H7 (cell line): Measurements from ENCODE around the gene RGN. TPM values are rescaled to one million over a fixed set of nuclear protein-coding genes. Genes with fewer than 3 reads are reported as not detected.

Experiments
- DNase-seq: peaks from one replicate; pipeline ENCODE4 v3.0.0; 2012
- H3K27me3 ChIP-seq: 2 replicates; pipeline ENCODE4 v1.6.0; 2011; ENCODE audit warnings: mild to moderate bottlenecking, low read length; ENCODE audit not compliant: control insufficient read depth, insufficient read depth
- H3K36me3 ChIP-seq: replicated peaks from 2 replicates; pipeline ENCODE4 v1.5.1; 2011; ENCODE audit warnings: low read length; ENCODE audit not compliant: control insufficient read depth, insufficient read depth
- H3K4me3 ChIP-seq: 2 replicates; pipeline ENCODE4 v1.5.1; 2011; ENCODE audit warnings: low read depth, mild to moderate bottlenecking, control low read depth, low read length, moderate library complexity; ENCODE audit not compliant: insufficient read depth
- total RNA-seq: library from RNA; depleted of rRNA; stranded (reverse); fragments of >200 nt; shearing (Covaris generic); gene quantifications from 2 replicates; pipeline ENCODE4 v1.2.3, GENCODE V29; 2014; rRNA removed

Gene RGN
- 0.31 TPM in 1 of 2 replicates, not detected in the other for total RNA-seq

- H3K4me3 ChIP-seq: peak within 1 kb of the TSS; percentile 33; the same call in 1 of the 2 replicates
- DNase-seq: peak; percentile 65
- no peaks in the 10 kb centered on the region for H3K27me3 ChIP-seq
- H3K36me3 ChIP-seq: no peaks in the 10 kb centered on the region
These were observed at the start of gene RGN for GRCh38 chrX:47078129-47079043. TSS of gene RGN (plus strand) at chrX:47078443. CDS start at chrX:47081145, 2,702 bp downstream.

- H3K36me3 ChIP-seq: 0 out of 2 replicates have a peak, but pooled peaks cover 1% of the 10 kb centered on the region
- peak; percentile 40 for DNase-seq
- H3K4me3 ChIP-seq: no peak overlapping the region
- no peaks in the 10 kb centered on the region for H3K27me3 ChIP-seq
These were observed 47.9 kb upstream of the RGN start for GRCh38 chrX:47030339-47030738.

GRCh38 chrX:47047989-47048388 lies 30.3 kb upstream of the RGN start:
- no peak for DNase-seq
- no peak overlapping the region for H3K4me3 ChIP-seq
- H3K27me3 ChIP-seq: no peaks in the 10 kb centered on the region
- no peaks in the 10 kb centered on the region for H3K36me3 ChIP-seq

GRCh38 chrX:47059142-47059874 lies 18.9 kb upstream of the RGN start:
- Histone ChIP-seq H3K36me3 (no peaks in the 10 kb centered on the region), H3K4me3 (no peak overlapping the region), H3K27me3 (no peaks in the 10 kb centered on the region)
- DNase-seq: no peak

GRCh38 chrX:47060708-47061107 lies 17.5 kb upstream of the RGN start:
- Histone ChIP-seq H3K36me3 (no peaks in the 10 kb centered on the region), H3K4me3 (no peak overlapping the region), H3K27me3 (no peaks in the 10 kb centered on the region)
- DNase-seq: no peak

GRCh38 chrX:47061238-47061919 lies 16.9 kb upstream of the RGN start:
- Histone ChIP-seq H3K4me3 (no peak overlapping the region), H3K36me3 (no peaks in the 10 kb centered on the region)

DNA sequence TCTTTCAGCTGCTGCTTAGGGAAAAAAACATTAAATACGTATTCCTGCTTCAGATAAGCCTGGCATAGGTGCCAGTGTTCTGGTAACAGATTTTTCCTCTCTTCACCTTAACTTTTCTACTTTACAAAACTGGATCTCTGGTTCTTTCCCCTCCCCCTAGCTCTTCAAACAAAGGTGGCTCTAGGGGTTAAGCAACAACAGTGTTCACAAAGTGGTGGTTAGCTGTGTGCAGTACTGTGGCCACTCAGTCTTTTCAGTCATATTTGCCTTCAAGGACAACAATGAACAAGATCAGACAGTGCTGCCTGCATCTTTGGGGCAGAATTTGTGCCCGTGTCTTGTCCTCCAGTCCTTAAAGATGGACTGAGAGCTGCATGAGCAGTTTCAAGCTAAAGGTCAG lies 15.1 kb upstream of the RGN start:
- no peaks in the 10 kb centered on the region for H3K36me3 ChIP-seq
- no peaks in the 10 kb centered on the region for H3K27me3 ChIP-seq
- H3K4me3 ChIP-seq: no peak overlapping the region
- no peak for DNase-seq

More at GRCh38 chrX:47061238-47061919, 16.9 kb upstream of the RGN start:
- no peak for DNase-seq
- H3K27me3 ChIP-seq: no peaks in the 10 kb centered on the region

DNA sequence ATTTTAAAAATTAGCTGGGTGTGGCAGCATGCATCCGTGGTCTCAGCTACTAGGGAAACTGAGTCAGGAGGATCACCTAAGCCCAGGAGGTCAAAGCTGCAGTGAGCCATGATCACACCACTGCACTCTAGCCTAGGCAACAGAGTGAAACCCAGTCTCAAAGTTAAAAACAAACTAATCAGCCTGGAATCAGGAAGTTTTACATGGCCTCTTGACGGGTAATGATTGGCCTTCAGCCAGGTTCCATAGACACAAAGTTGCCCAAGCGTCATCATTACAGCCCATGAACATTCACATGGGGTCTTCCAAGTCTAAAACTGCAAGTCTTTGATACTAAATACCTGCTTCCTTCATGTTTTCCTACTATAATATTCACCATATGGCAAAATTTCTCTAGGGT lies 10.0 kb upstream of the RGN start:
- Histone ChIP-seq H3K36me3 (no peaks in the 10 kb centered on the region), H3K27me3 (no peaks in the 10 kb centered on the region), H3K4me3 (no peak overlapping the region)
- DNase-seq: no peak

GRCh38 chrX:47068720-47069119 lies 9.5 kb upstream of the RGN start:
- H3K27me3 ChIP-seq: no peaks in the 10 kb centered on the region
- H3K36me3 ChIP-seq: no peaks in the 10 kb centered on the region
- no peak overlapping the region for H3K4me3 ChIP-seq
- DNase-seq: no peak

GRCh38 chrX:47080215-47080914 lies 2.1 kb downstream of the RGN start:
- no peaks in the 10 kb centered on the region for H3K27me3 ChIP-seq
- H3K4me3 ChIP-seq: no peak overlapping the region
- no peak for DNase-seq
- H3K36me3 ChIP-seq: no peaks in the 10 kb centered on the region

- H3K27me3 ChIP-seq: no peaks in the 10 kb centered on the region
- no peak overlapping the region for H3K4me3 ChIP-seq
- H3K36me3 ChIP-seq: no peaks in the 10 kb centered on the region
- DNase-seq: no peak
These were observed 2.6 kb downstream of the RGN start for GRCh38 chrX:47080915-47081236.

GRCh38 chrX:47091149-47091775 lies 13.0 kb downstream of the RGN start:
- no peak overlapping the region for H3K4me3 ChIP-seq
- no peak for DNase-seq
- no peaks in the 10 kb centered on the region for H3K36me3 ChIP-seq
- no peaks in the 10 kb centered on the region for H3K27me3 ChIP-seq

- no peaks in the 10 kb centered on the region for H3K27me3 ChIP-seq
- no peaks in the 10 kb centered on the region for H3K36me3 ChIP-seq
- no peak overlapping the region for H3K4me3 ChIP-seq
- DNase-seq: no peak
These were observed 15.0 kb downstream of the RGN start for GRCh38 chrX:47093248-47093647.

GRCh38 chrX:47093860-47094259 lies 15.6 kb downstream of the RGN start:
- Histone ChIP-seq H3K27me3 (no peaks in the 10 kb centered on the region), H3K36me3 (no peaks in the 10 kb centered on the region), H3K4me3 (no peak overlapping the region)
- DNase-seq: no peak
